Measurements from ENCODE around the gene CP. TPM values are rescaled to one million over a fixed set of nuclear protein-coding genes. Genes with fewer than 3 reads are reported as not detected.

CP gene
- total and polyA plus RNA-seq, 2 of the 13 experiments (the other 11 are each of a cell fraction or from before 2014, with no cell fraction given), result 42.6 to 789 TPM

DNA sequence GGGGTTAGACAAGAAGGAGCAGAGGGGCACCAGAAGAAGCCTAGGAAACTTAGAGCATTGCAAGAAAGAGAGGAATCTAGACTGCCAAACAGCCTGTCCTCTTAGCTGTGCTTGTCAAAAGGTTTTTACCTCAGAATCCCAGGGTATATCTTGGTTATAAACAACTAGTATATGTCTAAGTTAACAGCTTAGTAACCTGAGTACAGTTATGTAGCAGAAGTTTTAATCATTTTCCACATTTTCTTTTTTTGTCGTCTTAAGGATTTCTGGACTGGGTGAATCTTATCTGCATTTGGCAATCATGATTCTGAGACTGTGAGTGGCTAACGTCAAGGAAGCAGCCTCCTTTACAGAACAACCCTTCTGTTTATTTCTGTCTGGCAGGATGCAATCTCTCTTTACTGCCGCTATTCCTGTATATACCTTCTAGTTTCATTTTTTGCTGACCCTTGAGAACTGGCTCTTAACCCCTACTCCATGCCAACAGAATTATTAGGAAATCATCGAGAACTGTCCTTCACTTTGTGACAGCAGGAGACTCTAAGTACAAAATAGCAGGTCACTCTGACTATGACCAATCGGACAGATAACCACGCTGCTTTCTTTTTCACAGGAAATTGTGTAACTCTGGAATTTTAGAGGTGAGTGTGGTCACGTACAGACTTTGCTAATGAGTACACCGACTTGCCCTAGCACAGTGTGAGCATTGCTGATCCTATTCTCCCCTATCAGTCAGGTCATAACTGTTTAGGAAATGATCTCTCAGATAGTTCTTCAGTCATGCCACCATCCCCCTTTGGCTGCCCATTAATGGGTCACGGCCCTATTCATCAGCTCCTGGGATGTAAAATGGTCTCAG lies 3.3 kb upstream of the CP start (continued):
- no peak for TF ChIP-seq HINFP (CRISPR knock-in tag; IDR thresholded peaks at IDR 0.05; ENCODE audit: low read depth)
- peak; percentile 95; the same call in 1 of the 2 replicates for TF ChIP-seq GATA4 (IDR thresholded peaks at IDR 0.05; ENCODE audit: borderline replicate concordance, low read depth)
- TF ChIP-seq, protein P1, sequence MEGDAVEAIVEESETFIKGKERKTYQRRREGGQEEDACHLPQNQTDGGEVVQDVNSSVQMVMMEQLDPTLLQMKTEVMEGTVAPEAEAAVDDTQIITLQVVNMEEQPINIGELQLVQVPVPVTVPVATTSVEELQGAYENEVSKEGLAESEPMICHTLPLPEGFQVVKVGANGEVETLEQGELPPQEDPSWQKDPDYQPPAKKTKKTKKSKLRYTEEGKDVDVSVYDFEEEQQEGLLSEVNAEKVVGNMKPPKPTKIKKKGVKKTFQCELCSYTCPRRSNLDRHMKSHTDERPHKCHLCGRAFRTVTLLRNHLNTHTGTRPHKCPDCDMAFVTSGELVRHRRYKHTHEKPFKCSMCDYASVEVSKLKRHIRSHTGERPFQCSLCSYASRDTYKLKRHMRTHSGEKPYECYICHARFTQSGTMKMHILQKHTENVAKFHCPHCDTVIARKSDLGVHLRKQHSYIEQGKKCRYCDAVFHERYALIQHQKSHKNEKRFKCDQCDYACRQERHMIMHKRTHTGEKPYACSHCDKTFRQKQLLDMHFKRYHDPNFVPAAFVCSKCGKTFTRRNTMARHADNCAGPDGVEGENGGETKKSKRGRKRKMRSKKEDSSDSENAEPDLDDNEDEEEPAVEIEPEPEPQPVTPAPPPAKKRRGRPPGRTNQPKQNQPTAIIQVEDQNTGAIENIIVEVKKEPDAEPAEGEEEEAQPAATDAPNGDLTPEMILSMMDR (CRISPR knock-in tag; IDR thresholded peaks at IDR 0.05), result no peak
- TF ChIP-seq SSRP1 (CRISPR knock-in tag; IDR thresholded peaks at IDR 0.05), result peak; percentile 59; the same call in 1 of the 2 replicates
- TF ChIP-seq, protein P2, sequence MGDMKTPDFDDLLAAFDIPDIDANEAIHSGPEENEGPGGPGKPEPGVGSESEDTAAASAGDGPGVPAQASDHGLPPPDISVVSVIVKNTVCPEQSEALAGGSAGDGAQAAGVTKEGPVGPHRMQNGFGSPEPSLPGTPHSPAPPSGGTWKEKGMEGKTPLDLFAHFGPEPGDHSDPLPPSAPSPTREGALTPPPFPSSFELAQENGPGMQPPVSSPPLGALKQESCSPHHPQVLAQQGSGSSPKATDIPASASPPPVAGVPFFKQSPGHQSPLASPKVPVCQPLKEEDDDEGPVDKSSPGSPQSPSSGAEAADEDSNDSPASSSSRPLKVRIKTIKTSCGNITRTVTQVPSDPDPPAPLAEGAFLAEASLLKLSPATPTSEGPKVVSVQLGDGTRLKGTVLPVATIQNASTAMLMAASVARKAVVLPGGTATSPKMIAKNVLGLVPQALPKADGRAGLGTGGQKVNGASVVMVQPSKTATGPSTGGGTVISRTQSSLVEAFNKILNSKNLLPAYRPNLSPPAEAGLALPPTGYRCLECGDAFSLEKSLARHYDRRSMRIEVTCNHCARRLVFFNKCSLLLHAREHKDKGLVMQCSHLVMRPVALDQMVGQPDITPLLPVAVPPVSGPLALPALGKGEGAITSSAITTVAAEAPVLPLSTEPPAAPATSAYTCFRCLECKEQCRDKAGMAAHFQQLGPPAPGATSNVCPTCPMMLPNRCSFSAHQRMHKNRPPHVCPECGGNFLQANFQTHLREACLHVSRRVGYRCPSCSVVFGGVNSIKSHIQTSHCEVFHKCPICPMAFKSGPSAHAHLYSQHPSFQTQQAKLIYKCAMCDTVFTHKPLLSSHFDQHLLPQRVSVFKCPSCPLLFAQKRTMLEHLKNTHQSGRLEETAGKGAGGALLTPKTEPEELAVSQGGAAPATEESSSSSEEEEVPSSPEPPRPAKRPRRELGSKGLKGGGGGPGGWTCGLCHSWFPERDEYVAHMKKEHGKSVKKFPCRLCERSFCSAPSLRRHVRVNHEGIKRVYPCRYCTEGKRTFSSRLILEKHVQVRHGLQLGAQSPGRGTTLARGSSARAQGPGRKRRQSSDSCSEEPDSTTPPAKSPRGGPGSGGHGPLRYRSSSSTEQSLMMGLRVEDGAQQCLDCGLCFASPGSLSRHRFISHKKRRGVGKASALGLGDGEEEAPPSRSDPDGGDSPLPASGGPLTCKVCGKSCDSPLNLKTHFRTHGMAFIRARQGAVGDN (CRISPR knock-in tag; IDR thresholded peaks at IDR 0.05), result no peak
- 0 out of 2 replicates have a peak, but pooled peaks have one; percentile 41 for TF ChIP-seq MYC (CRISPR knock-in tag; IDR thresholded peaks at IDR 0.05; ENCODE audit: borderline replicate concordance)
- no peak for TF ChIP-seq ZNF619 (CRISPR knock-in tag; IDR thresholded peaks at IDR 0.05)
- TF ChIP-seq CERS6 (CRISPR knock-in tag; IDR thresholded peaks at IDR 0.05), result no peak
- no peak for TF ChIP-seq HNRNPLL (IDR thresholded peaks at IDR 0.05; ENCODE audit: low read depth, low read length, poor library complexity, severe bottlenecking)
- TF ChIP-seq NR2C2 (CRISPR knock-in tag; IDR thresholded peaks at IDR 0.05; ENCODE audit: borderline replicate concordance), result peak; percentile 64; the same call in 1 of the 2 replicates
- TF ChIP-seq ZSCAN12 (CRISPR knock-in tag; IDR thresholded peaks at IDR 0.05), result no peak
- no peak for TF ChIP-seq SOX6 (IDR thresholded peaks at IDR 0.05)
- peak; percentile 95 for TF ChIP-seq SOX6 (CRISPR knock-in tag; IDR thresholded peaks at IDR 0.05)
- no peak for TF ChIP-seq ZIK1 (CRISPR knock-in tag; IDR thresholded peaks at IDR 0.05; ENCODE audit: borderline replicate concordance, low read depth)
- no peak for TF ChIP-seq SP1 (IDR thresholded peaks at IDR 0.05)
- TF ChIP-seq SP1 (CRISPR knock-in tag; IDR thresholded peaks at IDR 0.05), result no peak
- TF ChIP-seq CREBL2 (CRISPR knock-in tag; IDR thresholded peaks at IDR 0.05; ENCODE audit: borderline replicate concordance), result no peak
- TF ChIP-seq FOXM1 (CRISPR knock-in tag; IDR thresholded peaks at IDR 0.05), result no peak
- TF ChIP-seq EHMT2 (IDR thresholded peaks at IDR 0.05; ENCODE audit: borderline replicate concordance, low read depth, low read length), result 0 out of 2 replicates have a peak, but pooled peaks have one; percentile 14
- TF ChIP-seq NFE2 (CRISPR knock-in tag; IDR thresholded peaks at IDR 0.05), result no peak
- TF ChIP-seq SMAD3 (CRISPR knock-in tag; IDR thresholded peaks at IDR 0.05), result peak; percentile 85

All from HepG2 (cell line).